ENCODE data around the gene ZFP62.

DNA sequence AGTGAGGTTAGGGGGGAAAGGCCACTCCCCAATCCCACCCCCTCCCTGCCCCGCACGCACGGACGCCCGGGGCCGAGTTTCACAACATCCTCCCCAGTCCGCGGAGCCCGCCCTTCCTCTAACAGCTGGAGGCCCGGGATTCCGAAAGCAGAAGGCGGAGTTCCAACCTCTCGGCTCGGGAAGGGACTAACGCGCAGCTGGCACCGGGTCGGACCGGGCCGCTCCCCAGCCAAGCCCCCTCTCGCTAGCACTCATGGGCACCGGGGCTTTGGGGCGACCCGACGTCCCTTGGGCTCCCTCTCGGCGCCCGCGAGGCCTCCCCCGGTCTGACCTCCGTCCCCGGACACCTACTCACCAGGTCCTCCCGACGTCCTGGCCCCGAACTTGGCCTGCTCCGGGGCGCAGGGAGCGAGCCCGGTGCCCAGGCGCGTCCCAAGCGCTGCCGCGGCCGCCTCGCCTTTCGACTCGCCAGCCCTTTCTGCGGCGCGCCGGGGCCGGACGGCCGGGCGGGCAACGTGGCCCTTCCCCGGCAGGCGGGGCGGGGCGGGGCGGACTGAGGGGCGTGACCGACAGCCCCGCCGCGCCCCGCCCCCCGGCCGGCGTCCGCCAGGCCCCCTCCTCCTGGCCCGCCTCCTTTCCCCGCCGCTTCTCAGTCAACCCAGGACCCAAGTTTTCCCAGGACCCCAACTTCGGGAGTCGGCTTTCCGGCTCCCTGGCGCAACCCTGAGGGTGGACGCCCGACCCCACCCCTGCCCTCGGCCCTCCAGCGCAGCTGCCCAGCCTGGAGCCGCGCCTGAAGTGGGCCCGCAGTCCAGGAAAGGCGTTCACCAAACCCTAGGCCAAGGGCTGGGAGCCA lies 58.5 kb downstream of the ZFP62 start, which contains the start of gene MGAT1:
- TF ChIP-seq, protein P1, sequence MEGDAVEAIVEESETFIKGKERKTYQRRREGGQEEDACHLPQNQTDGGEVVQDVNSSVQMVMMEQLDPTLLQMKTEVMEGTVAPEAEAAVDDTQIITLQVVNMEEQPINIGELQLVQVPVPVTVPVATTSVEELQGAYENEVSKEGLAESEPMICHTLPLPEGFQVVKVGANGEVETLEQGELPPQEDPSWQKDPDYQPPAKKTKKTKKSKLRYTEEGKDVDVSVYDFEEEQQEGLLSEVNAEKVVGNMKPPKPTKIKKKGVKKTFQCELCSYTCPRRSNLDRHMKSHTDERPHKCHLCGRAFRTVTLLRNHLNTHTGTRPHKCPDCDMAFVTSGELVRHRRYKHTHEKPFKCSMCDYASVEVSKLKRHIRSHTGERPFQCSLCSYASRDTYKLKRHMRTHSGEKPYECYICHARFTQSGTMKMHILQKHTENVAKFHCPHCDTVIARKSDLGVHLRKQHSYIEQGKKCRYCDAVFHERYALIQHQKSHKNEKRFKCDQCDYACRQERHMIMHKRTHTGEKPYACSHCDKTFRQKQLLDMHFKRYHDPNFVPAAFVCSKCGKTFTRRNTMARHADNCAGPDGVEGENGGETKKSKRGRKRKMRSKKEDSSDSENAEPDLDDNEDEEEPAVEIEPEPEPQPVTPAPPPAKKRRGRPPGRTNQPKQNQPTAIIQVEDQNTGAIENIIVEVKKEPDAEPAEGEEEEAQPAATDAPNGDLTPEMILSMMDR (IDR thresholded peaks at IDR 0.05; ENCODE audit: insufficient read depth, low read depth, low read length): no peak
- TF ChIP-seq EZH2 (IDR thresholded peaks at IDR 0.05; ENCODE audit: insufficient read depth, low read length): no peak

Measured in astrocyte (in vitro differentiated cells and primary cell).